GM12892 (cell line): ENCODE measurements around the gene ENOX1.

Experiments
- POLR2A ChIP-seq: IDR thresholded peaks from 2 replicates; pipeline ENCODE4 v1.6.1; 2011; ENCODE audit warnings: low read depth, low read length, control low read depth
- POLR2AphosphoS5 ChIP-seq: IDR thresholded peaks from 2 replicates; pipeline ENCODE4 v1.6.1; 2011; ENCODE audit warnings: low read depth, low read length, control low read depth
- TAF1 ChIP-seq: IDR thresholded peaks from 2 replicates; pipeline ENCODE4 v1.6.1; 2011; ENCODE audit warnings: low read depth, mild to moderate bottlenecking, control low read depth, low read length, borderline replicate concordance

DNA sequence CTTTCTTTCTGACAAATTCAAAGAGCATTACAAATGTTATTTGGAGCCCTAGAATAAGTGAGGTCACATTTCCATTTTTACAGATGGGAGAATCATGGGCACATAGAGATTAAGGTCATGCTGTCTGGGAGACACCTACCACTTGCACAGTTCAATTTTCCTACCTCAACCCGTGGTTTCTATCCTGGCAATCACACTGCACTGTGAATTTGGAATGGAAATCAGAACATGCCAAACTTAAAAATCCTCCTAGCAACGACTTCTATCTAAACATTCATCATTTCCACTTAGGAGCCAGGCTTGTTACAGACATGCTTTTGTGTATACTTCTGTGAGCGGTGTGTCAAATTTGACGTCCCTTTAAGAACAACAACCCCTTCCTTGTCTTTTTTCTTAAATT lies 511.9 kb downstream of the ENOX1 start:
- TF ChIP-seq TAF1, result no peak
- no peak for TF ChIP-seq POLR2A
- no peak for TF ChIP-seq POLR2AphosphoS5
